Astrocyte (in vitro differentiated cells and primary cell): ENCODE data around the gene HHLA2.

Experiments used
- EZH2 ChIP-seq: IDR thresholded peaks from 2 replicates; pipeline ENCODE4 v1.6.1; 2012; ENCODE audit warnings: mild to moderate bottlenecking, low read length, inconsistent platforms; ENCODE audit not compliant: insufficient read depth
- TF ChIP-seq, protein P1 (sequence below): IDR thresholded peaks from 2 replicates; pipeline ENCODE4 v1.5.1; 2011; ENCODE audit warnings: low read depth, mild to moderate bottlenecking, inconsistent platforms, low read length, moderate library complexity; ENCODE audit not compliant: insufficient read depth

DNA sequence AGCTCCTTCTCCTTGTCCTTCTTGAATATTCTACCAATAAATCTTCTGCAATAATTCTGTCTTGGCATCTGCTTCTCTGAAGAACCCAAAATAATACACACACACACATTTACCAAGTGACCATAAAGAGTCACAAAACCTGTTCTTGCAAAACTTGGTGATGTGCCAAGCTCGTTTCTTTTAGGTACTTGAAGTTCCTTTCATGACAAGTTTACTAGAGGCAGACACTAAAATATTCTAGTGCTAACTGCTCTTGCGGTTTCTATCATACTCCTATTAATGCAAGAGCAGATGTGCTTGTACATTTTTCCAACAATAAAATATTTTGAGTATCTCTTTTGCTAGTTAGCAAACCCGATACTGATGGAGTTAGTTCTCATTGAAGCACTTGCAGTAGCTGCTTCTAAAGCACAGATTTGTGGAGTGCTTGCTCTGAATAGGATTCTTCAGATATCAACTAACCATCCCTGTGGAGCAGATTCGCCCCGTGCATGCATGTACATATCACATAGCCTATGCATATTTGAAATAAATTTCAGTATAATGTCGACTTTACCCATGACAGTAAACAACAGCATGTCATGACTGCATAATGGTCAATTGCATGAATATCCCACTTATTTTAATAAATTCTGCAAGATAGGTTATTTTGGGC lies 23.2 kb downstream of the HHLA2 start:
- TF ChIP-seq, protein P1, sequence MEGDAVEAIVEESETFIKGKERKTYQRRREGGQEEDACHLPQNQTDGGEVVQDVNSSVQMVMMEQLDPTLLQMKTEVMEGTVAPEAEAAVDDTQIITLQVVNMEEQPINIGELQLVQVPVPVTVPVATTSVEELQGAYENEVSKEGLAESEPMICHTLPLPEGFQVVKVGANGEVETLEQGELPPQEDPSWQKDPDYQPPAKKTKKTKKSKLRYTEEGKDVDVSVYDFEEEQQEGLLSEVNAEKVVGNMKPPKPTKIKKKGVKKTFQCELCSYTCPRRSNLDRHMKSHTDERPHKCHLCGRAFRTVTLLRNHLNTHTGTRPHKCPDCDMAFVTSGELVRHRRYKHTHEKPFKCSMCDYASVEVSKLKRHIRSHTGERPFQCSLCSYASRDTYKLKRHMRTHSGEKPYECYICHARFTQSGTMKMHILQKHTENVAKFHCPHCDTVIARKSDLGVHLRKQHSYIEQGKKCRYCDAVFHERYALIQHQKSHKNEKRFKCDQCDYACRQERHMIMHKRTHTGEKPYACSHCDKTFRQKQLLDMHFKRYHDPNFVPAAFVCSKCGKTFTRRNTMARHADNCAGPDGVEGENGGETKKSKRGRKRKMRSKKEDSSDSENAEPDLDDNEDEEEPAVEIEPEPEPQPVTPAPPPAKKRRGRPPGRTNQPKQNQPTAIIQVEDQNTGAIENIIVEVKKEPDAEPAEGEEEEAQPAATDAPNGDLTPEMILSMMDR: no peak
- no peak for TF ChIP-seq EZH2
